ENCODE results near the gene LRRC32.

GRCh38 chr11:76683161-76684095, 12.9 kb upstream of the LRRC32 start:
- TF ChIP-seq, protein P1, sequence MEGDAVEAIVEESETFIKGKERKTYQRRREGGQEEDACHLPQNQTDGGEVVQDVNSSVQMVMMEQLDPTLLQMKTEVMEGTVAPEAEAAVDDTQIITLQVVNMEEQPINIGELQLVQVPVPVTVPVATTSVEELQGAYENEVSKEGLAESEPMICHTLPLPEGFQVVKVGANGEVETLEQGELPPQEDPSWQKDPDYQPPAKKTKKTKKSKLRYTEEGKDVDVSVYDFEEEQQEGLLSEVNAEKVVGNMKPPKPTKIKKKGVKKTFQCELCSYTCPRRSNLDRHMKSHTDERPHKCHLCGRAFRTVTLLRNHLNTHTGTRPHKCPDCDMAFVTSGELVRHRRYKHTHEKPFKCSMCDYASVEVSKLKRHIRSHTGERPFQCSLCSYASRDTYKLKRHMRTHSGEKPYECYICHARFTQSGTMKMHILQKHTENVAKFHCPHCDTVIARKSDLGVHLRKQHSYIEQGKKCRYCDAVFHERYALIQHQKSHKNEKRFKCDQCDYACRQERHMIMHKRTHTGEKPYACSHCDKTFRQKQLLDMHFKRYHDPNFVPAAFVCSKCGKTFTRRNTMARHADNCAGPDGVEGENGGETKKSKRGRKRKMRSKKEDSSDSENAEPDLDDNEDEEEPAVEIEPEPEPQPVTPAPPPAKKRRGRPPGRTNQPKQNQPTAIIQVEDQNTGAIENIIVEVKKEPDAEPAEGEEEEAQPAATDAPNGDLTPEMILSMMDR (optimal IDR thresholded peaks at IDR 0.05 in 1 of 3, IDR thresholded peaks at IDR 0.05 in 1 of 3, conservative IDR thresholded peaks at IDR 0.05 in 1 of 3; ENCODE audit: extremely low read depth in 1 of 3, insufficient read depth in 2 of 3, low read length in 3 of 3), result no peak
- TF ChIP-seq EZH2 (IDR thresholded peaks at IDR 0.05; ENCODE audit: low read length), result no peak

Measured in keratinocyte (primary cell).